Ishikawa (cell line): ENCODE measurements around the gene DNAH6.

Experiments
- EP300 ChIP-seq: IDR thresholded peaks from 2 replicates; pipeline ENCODE4 v1.6.1; 2012; ENCODE audit warnings: borderline replicate concordance
- FOXM1 ChIP-seq: IDR thresholded peaks from 2 replicates; pipeline ENCODE4 v1.6.1; 2012; ENCODE audit warnings: low read depth, borderline replicate concordance
- MAX ChIP-seq: IDR thresholded peaks from 2 replicates; pipeline ENCODE4 v1.6.1; 2012
- TAF1 ChIP-seq: IDR thresholded peaks from 2 replicates; pipeline ENCODE4 v1.6.1; 2012; ENCODE audit warnings: low read depth, mild to moderate bottlenecking
- TEAD4 ChIP-seq: IDR thresholded peaks from 2 replicates; pipeline ENCODE4 v1.6.1; 2012
- USF1 ChIP-seq: IDR thresholded peaks from 2 replicates; pipeline ENCODE4 v1.6.1; 2012
- YY1 ChIP-seq: IDR thresholded peaks from 2 replicates; pipeline ENCODE4 v1.6.1; 2012; ENCODE audit warnings: low read depth

- no peak for TF ChIP-seq YY1
- TF ChIP-seq TEAD4: no peak
- no peak for TF ChIP-seq EP300
- TF ChIP-seq TAF1: no peak
- no peak for TF ChIP-seq FOXM1
- TF ChIP-seq MAX: no peak
- no peak for TF ChIP-seq USF1
Measured at GRCh38 chr2:84781942-84782716, 265.8 kb downstream of the DNAH6 start.
